Epithelial cell of esophagus (primary cell): Measurements from ENCODE around the gene EFCAB9.
A peak's percentile ranks its signal among the peaks of the same experiment; 100 is the strongest.

Experiments used
- DNase-seq: peaks from one replicate; pipeline ENCODE4 v3.0.0; 2010; ENCODE audit warnings: low read depth
- H3K4me3 ChIP-seq: 2 replicates; pipeline ENCODE4 v1.5.1; 2011; ENCODE audit warnings: mild to moderate bottlenecking, low read length, control low read depth
- TF ChIP-seq, protein P1 (sequence below): IDR thresholded peaks from 2 replicates; pipeline ENCODE4 v1.5.1; 2011; ENCODE audit warnings: low read depth, mild to moderate bottlenecking, low read length, control low read depth, inconsistent platforms; ENCODE audit not compliant: insufficient read depth; ENCODE audit errors: missing control alignments

EFCAB9 gene

DNA sequence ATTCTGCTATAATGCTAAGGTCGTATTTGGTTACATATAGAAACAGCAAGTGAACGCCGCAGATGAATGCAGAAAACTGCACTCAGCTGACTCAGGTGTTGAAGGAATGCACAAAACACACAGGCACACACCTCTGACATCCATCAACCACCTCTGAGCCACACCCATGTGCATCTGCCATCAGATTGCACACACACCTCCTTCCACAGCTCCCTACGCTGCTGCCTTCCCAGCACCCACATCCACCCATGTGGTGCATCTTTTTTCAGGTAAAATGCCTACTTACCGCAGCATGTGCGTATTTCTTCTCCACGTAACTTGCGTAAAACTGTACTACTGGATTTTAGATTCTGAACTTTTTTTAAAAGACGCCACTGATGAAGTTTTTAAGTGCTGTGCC is 13.0 kb upstream of the EFCAB9 start:
- no peak overlapping the region for H3K4me3 ChIP-seq
- TF ChIP-seq, protein P1, sequence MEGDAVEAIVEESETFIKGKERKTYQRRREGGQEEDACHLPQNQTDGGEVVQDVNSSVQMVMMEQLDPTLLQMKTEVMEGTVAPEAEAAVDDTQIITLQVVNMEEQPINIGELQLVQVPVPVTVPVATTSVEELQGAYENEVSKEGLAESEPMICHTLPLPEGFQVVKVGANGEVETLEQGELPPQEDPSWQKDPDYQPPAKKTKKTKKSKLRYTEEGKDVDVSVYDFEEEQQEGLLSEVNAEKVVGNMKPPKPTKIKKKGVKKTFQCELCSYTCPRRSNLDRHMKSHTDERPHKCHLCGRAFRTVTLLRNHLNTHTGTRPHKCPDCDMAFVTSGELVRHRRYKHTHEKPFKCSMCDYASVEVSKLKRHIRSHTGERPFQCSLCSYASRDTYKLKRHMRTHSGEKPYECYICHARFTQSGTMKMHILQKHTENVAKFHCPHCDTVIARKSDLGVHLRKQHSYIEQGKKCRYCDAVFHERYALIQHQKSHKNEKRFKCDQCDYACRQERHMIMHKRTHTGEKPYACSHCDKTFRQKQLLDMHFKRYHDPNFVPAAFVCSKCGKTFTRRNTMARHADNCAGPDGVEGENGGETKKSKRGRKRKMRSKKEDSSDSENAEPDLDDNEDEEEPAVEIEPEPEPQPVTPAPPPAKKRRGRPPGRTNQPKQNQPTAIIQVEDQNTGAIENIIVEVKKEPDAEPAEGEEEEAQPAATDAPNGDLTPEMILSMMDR: no peak
- peak; percentile 42 for DNase-seq

DNA sequence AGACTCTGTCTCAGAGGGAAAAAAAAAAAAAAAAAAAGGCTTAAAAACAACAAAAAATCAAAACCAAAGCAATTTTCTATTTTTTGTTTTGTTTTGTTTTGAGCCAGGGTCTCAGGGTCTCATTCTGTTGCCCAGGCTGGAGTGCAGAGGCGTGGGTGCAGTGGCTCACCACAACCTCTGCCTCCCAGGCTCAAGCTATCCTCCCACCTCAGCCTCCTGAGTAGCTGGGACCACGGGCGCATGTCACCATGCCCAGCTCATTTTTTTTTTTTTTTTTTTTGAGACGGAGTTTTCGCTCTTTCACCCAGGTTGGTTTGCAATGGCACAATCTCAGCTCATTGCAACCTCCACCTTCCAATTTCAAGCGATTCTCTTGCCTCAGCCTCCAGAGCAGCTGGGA is 11.7 kb upstream of the EFCAB9 start:
- no peak overlapping the region for H3K4me3 ChIP-seq
- DNase-seq: no peak
- TF ChIP-seq, protein P1: no peak

DNA sequence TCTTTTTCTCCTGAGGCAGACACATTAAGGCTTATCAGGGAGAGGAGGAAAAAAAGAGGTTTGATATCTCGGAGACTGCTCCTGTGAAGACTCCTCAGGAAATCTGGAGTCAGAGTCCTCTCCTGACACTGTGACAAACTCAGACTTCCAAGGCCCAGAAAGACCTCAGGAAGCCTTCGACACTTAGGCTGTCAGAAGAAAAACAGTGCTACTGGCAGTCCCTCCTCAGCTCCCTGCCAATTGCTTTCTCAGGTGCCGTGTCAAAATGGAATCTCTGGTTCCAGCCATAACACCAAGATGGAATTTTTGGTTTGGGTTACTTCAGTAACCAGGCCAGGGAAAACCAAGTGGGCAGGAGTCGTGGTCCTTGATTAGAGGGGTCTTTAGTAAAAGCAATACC is 10.1 kb upstream of the EFCAB9 start:
- no peak overlapping the region for H3K4me3 ChIP-seq
- TF ChIP-seq, protein P1: no peak
- DNase-seq: no peak

DNA sequence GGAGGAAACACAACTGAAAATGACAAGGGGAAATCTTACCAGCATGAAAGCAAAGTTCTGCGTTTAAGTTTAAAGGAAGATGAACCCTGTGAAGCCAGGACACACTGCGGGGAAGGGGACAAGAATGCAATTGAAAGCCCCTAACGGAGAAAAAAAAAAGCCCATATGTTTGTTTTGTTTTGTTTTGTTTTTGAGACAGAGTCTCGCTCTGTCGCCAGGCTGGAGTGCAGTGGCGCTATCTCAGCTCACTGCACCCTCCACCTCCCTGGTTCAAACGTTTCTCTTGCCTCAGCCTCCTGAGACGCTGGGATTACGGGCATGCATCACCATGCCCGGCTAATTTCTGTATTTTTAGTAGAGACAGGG is 8.9 kb upstream of the EFCAB9 start:
- no peak for DNase-seq
- H3K4me3 ChIP-seq: no peak overlapping the region

DNA sequence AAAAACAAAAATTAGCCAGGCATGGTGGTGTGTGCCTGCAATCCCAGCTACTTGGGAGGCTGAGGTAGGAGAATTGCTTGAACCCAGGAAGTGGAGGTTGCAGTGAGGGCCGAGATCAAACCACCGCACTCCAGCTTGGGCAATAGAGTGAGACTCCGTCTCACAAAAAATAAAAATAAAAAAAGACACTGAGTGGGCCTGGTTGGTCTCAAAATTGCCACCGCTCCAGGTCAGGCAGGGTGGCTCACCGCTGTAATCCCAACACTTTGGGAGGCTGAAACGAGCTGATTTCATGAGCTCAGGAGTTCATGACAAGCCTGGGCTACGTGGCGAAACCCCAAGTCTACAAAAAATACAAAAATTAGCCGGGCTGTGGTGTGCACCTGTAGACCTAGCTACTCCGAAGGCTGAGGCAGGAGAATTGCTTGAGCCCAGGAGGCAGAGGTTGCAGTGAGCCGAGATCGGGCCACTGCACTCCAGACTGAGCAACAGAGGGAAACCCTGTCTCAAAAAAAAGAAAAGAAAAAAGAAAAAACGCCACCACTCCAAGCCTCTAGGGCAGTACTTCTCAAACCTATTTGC is 7.8 kb upstream of the EFCAB9 start:
- H3K4me3 ChIP-seq: no peak overlapping the region
- DNase-seq: no peak
- TF ChIP-seq, protein P1: no peak

More for the DNA sequence above, 8.9 kb upstream of the EFCAB9 start:
- TF ChIP-seq, protein P1: no peak

DNA sequence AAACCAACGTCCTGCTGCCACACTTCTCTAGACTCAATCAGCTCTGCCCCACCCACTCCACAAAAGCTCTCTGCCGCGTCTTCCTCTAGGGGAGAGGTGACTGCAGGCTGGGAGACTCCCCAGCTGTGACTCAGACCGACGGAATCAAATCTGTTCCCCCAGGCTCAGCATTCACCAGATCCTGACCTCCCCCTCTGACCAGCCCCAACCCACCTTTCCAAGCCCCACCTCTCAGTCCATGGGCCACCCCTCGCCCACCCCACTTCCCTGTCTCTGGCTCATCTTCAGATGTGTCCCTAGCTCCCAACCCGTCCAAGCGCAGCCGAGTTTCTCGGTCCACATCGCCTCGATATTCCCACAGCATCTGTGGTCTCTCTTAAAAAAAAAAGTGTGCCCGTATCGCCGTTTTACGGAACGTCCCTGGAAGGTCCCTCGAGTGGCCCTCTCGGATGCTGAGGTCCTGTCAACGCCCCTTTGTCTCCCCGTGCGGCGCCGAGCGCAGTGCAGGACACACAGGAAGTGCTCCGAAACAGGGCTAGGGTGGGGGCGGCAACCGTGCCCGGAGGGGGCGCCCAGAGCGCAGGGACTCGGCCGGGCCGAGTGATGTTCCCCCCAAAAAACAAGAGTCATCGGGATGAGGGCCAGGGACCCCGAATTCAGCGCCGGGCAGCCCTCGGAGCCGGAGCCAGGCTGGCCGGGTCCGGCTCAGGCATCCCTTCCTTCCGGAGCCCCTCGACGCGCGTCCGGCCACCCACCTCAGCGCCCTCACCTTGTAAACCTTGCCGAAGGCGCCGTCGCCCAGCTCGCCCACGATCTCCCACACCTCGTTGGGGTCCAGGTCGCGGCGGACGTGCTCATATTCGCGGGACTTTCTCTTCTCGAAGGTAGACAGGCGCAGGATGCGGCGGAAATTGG is 6.6 kb upstream of the EFCAB9 start:
- peak overlapping the region; percentile 64 for H3K4me3 ChIP-seq
- DNase-seq: peak; percentile 92
- TF ChIP-seq, protein P1: no peak
